ENCODE measurements around the gene AUNIP.

Gene AUNIP

DNA sequence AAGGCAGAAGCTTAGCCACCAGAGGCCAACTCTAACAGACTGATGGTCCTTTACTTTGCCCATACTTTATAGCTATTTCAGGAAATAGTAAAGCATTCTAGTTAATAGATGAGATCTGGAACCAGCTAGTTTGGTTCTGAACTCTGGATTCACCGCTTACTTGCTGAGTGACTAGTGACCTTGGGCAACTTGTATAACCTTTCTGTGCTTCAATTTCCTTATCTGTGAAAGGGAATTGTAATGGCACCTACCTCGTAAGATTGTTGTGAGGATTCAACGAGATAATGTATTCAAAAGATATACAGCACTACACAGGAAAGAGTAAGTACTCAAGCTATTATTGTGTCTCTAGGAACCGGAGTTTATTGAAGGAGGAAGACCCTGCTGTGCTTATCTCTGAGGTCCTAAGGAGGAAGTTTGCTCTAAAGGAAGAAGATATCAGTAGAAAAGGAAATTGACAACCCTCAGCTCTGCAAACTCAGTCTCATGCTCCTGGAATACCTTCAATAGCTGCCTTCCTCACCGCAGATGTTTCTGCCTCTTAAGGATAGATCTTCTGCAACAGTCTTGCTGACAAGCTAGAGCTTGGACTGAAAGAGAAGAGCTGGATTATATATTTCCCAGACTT lies 27.6 kb downstream of the AUNIP start:
- Mint-ChIP-seq H3K27ac (no peak overlapping the region), H3K36me3 (peaks cover 10% of the 10 kb centered on the region), H3K4me1 (peaks cover 19% of the 10 kb centered on the region), H3K9me3 (no peaks in the 10 kb centered on the region), H3K4me3 (no peak overlapping the region), H3K27me3 (no peaks in the 10 kb centered on the region)

DNA sequence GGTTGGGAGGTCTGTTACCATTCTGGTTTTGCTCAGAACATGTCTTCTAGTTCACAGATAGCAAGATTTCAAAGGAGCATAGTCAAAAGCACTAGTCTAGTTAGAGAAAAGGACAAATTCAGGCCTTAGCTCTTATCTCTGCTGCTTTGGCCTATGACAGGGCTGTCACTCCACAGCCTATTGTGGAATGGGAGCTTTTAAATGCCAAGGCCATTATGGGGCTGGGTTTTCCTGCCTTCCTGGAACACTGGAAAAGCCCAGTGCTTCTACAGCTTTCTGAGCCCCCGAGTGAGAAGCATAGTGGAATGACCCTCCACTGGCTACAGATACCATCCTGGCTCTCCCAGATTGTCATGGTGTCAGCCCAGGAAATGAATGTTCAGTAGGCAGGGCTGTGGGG lies 30.2 kb downstream of the AUNIP start:
- Mint-ChIP-seq H3K9me3 (no peaks in the 10 kb centered on the region), H3K27me3 (no peaks in the 10 kb centered on the region), H3K36me3 (peaks cover 13% of the 10 kb centered on the region), H3K27ac (no peak overlapping the region), H3K4me3 (no peak overlapping the region), H3K4me1 (peaks cover 19% of the 10 kb centered on the region)

DNA sequence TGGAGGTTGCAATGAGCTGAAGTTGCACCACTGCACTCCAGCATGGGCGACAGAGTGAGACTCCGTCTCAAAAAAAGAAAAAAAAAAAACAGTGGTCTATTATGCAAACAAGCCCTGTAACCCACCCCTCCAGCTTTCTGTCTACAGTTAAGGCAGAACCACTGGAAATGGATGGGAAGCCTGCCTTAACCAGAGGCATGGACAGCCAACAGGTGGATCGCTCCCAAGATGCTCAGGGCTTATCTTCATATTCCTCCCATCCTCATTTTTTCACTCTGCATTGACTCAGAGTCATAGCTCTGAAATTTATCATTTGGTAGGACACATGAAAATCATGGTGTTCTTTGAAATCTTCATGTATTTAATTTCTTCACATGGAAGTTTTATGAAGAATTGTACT lies 30.8 kb downstream of the AUNIP start:
- no peak overlapping the region for H3K27ac Mint-ChIP-seq
- H3K36me3 Mint-ChIP-seq, result peaks cover 13% of the 10 kb centered on the region
- no peak overlapping the region for H3K4me3 Mint-ChIP-seq
- H3K27me3 Mint-ChIP-seq, result no peaks in the 10 kb centered on the region
- peaks cover 19% of the 10 kb centered on the region for H3K4me1 Mint-ChIP-seq
- H3K9me3 Mint-ChIP-seq, result no peaks in the 10 kb centered on the region

DNA sequence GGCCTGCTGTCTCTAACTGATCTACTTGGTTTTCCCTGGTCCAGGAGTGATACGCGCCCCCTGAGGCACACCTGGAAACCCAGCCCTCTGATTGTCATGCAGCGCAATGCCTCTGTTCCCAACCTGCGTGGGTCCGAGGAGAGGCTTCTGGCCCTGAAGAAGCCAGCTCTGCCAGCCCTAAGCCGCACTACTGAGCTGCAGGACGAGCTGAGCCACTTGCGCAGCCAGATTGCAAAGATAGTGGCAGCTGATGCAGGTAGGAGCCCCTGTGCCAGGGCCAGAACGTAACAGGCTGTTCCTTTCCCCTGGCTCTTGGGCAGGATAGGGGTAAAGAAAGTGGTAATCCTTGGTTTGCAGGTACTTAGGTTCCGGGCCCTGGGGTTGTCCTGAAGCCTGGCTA lies 32.7 kb downstream of the AUNIP start:
- H3K27me3 Mint-ChIP-seq, result no peaks in the 10 kb centered on the region
- no peak overlapping the region for H3K27ac Mint-ChIP-seq
- peaks cover 17% of the 10 kb centered on the region for H3K4me1 Mint-ChIP-seq
- peaks cover 13% of the 10 kb centered on the region for H3K36me3 Mint-ChIP-seq
- H3K4me3 Mint-ChIP-seq, result no peak overlapping the region
- H3K9me3 Mint-ChIP-seq, result no peaks in the 10 kb centered on the region

DNA sequence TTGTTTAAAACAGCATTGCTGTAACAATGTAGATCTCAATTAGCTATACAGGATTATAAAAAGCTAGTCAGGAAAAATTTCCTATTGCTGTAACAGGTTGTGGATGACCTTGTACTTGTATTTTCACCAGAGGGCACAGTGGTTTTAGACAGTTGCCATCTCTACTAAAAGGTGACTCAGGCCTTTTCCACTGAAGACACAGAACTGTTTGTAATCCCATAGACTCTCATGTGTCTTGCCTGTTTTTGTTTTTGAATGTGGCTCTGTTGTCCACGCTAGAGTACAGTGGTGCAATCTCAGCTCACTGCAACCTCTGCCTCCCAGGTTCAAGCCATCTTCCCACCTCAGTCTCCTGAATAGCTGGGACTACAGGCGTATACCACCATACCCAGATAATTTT lies 33.7 kb downstream of the AUNIP start:
- Mint-ChIP-seq H3K36me3 (peaks cover 13% of the 10 kb centered on the region), H3K27me3 (no peaks in the 10 kb centered on the region), H3K4me1 (peaks cover 18% of the 10 kb centered on the region), H3K4me3 (no peak overlapping the region), H3K27ac (no peak overlapping the region), H3K9me3 (no peaks in the 10 kb centered on the region)

DNA sequence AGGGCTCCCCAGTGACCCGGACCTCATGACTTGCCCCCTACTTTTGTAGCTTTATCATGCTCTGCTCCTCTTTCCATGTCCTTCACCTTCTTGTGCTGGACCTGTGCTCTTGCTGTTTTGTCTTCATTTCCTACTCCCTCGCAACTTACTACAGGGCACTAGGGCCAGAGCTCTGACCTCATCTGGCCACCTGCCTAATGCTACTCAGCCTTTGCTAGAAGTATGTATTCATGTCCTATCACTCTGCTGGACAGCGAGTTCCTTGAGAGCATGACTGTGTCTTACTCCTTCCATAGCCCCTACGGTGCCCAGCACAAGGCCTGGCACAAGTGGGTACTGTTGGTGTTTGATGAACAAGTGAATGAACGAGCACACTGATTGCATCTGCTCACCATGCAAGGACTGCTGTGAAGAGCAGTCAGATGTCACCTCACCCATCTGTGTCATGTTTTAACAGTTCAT lies 37.6 kb downstream of the AUNIP start:
- Mint-ChIP-seq H3K4me3 (peak overlapping the region; percentile 92), H3K27ac (peak overlapping the region; percentile 89), H3K36me3 (peaks cover 6% of the 10 kb centered on the region), H3K4me1 (peaks cover 44% of the 10 kb centered on the region), H3K27me3 (no peaks in the 10 kb centered on the region), H3K9me3 (no peaks in the 10 kb centered on the region)

DNA sequence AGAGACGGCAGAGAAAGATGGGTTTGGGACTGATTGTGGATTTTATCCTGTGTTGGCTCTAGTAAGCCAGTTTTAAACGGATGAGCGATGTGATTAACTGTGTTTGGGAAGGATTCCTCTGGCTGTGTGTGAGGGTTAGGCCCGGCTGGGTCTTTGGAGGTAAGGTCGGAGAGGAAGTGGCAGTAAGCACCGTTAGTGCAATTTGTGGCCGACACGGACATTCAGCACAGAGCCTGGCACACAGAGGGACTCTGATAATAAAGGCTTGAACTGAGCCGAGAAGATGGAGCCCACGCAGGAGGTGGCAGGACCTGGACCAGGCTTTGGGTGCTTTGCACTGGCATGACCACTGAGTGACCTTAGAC lies 38.2 kb downstream of the AUNIP start:
- Mint-ChIP-seq H3K9me3 (no peaks in the 10 kb centered on the region), H3K4me3 (peak overlapping the region; percentile 92), H3K27ac (peak overlapping the region; percentile 90), H3K27me3 (no peaks in the 10 kb centered on the region), H3K4me1 (peaks cover 44% of the 10 kb centered on the region), H3K36me3 (peaks cover 4% of the 10 kb centered on the region)

DNA sequence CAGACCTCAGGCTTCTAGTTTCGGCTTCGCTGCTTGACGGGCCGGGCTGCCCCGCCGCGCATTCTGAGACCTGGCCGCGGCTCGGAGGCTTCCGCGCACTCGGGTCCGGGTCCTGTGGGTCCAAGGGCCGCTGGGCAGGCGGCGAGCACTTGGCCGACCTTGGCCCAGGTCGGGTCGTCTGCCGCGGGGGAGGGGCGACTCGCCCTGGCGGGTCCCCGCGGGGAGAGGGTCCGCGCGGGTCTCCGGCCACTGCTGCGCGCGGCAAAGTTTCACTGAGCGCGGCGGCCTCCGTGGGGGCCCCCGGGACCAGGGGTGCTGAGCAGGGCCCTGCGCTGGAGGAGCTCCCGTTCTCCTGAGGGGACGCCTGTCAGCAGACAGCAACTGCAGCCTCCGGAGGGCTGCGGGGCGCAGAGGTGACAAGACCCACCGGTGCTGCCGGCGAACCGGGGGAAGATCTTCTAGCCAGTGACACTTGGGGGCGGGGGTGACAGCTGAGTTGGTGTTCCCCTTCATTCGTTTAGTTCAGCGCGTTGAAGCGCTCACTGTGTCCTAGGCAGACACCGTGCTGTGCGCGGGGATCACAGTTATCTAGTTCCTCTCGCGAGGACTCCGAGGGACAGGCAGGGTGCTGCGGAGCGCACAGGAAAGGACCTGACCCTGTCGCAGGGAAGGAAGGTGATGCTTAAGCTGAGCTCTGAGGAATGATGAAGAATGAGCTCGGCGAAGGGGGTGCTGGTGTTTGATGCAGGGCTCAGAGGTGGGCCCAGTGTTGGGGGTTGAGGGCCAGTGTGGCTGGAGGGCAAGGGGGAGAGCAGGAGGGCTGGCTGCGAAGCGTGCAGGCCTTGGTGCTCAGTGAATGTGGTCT lies 38.8 kb downstream of the AUNIP start:
- H3K27ac Mint-ChIP-seq, result peak overlapping the region; percentile 90
- peaks cover 2% of the 10 kb centered on the region for H3K36me3 Mint-ChIP-seq
- no peaks in the 10 kb centered on the region for H3K27me3 Mint-ChIP-seq
- H3K4me1 Mint-ChIP-seq, result peaks cover 44% of the 10 kb centered on the region
- no peaks in the 10 kb centered on the region for H3K9me3 Mint-ChIP-seq
- peak overlapping the region; percentile 97 for H3K4me3 Mint-ChIP-seq

DNA sequence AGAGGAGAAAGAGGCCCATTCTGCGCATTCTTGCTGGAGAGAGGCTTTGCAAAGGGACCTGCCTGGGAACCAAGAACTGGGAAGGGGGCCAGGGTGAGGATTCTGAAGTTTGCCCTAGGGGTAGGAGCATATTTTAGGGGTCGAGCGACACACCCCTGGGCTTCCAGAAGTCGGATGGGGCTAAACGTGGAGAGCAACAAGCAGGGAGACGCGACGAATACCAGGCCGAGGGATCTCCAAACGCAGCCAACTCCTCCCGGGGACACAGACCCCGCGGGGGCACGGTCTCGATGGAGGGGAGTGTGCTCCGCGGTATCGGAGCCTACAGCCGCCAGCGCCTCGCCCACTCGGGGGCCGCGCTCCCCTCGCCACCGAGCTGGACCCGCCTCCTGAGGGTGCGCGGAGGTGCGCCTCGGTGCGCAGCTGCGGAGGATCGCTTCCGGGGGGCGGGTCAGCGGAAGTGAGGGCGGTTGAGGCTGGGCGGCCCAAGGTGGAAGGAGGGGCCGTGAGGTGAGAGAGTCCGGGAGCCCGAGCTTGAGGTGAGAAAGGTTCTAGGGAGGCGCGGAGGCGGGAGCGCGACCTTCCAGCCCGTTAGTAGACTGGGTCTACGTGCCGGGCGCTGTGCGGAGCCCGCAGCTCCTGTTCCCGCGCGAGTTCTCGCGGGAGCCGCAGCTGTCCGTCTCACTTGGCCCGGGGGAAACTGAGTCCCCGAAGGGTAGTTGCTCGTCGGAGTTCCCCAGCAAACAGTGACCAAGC lies 39.6 kb downstream of the AUNIP start, which contains the start of gene MTFR1L:
MTFR1L (plus strand) TSS at position 464 of the 756 bp plus-strand sequence. CDS start 3,151 bp downstream, outside the sequence.
- Mint-ChIP-seq H3K27ac (peak within 1 kb of the TSS; percentile 97), H3K27me3 (no peaks in the 10 kb centered on the region), H3K4me3 (peak within 1 kb of the TSS; percentile 97), H3K36me3 (peaks cover 2% of the 10 kb centered on the region), H3K9me3 (no peaks in the 10 kb centered on the region), H3K4me1 (peaks cover 44% of the 10 kb centered on the region)

DNA sequence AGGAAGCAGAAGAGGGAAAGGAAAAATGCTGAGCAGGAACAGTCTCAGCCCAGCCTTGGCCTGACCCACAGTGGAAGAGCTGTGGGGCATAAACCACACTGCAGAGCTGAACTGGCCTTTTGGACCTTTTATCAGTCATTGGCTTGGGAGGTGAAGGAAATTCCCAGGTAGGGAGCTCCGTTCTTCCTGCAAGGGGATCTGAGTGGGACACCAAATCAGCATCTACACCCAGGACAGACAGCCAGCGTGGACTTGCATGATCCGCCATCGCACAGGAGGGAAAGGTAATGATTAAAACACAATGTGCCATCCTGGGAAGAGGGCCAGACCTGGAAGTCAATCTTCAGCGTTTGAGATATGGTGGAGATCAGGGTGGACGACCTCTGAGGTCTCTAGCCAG lies 40.7 kb downstream of the AUNIP start:
- Mint-ChIP-seq H3K27me3 (no peaks in the 10 kb centered on the region), H3K9me3 (no peaks in the 10 kb centered on the region), H3K4me3 (peak overlapping the region; percentile 97), H3K4me1 (peaks cover 44% of the 10 kb centered on the region), H3K27ac (peak overlapping the region; percentile 97), H3K36me3 (peaks cover 2% of the 10 kb centered on the region)

DNA sequence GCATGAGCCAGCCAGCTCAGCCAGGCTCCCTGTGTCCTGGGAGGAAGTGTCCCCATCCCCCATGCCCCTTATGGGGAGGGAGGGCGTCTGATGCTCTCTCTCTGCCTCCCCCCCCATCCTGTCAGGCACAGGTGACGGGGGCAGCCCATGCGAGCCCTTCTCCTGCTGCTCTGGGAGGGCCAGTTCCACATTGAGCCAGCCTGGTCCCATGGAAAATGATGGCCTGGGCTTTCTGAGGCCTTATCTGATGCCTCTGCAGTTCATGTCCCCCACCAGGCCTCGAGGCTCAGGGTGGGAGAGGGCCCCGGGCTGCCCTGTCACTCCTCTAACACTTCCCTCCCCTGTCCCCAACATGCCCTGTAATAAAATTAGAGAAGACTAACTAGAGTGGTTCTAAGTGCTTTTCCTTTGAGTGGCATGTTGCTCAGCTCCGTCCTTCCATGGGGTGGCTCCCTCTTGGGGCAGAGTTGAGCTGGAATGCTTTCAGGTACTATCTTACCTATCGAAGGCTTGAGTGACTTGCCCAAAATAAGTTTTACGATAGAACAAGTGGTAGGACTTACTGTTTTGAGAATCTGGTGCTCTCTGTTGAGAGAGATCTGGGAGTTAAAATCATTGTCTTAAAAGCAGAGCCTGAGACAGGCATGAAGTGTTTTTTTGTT lies 41.3 kb downstream of the AUNIP start:
- H3K27ac Mint-ChIP-seq, result peak overlapping the region; percentile 97
- H3K4me3 Mint-ChIP-seq, result peak overlapping the region; percentile 97
- no peaks in the 10 kb centered on the region for H3K9me3 Mint-ChIP-seq
- no peaks in the 10 kb centered on the region for H3K27me3 Mint-ChIP-seq
- peaks cover 2% of the 10 kb centered on the region for H3K36me3 Mint-ChIP-seq
- H3K4me1 Mint-ChIP-seq, result peaks cover 44% of the 10 kb centered on the region

DNA sequence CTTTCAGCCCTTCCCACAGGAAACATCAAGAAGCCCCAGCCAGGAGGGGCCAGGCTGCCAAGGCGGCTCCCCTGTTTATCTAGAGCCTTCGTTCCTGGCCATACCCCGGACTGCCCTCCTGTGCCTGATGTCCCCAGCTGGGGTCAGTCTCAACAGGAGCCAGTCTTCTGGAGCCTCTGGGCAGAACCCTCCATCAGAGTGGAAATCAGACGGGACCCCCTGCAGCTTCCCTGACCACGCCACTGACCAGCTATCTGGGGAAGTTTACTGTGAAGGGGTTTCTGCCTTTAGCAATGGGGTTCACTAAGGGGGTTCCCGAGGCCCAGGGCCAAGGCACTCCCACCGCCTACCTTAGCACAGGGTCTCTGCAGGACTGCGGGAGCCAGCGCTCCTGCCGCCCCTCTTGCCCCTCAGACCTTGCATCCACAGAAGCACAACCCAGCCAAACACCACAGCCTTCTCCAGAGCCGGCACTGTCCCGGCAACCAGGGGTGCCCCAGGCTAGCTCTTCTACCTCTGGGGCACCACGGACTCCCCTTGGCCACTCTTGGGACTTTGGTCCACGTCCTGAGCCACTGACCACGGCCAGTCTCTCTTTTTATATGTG lies 43.0 kb downstream of the AUNIP start:
- H3K9me3 Mint-ChIP-seq, result no peaks in the 10 kb centered on the region

DNA sequence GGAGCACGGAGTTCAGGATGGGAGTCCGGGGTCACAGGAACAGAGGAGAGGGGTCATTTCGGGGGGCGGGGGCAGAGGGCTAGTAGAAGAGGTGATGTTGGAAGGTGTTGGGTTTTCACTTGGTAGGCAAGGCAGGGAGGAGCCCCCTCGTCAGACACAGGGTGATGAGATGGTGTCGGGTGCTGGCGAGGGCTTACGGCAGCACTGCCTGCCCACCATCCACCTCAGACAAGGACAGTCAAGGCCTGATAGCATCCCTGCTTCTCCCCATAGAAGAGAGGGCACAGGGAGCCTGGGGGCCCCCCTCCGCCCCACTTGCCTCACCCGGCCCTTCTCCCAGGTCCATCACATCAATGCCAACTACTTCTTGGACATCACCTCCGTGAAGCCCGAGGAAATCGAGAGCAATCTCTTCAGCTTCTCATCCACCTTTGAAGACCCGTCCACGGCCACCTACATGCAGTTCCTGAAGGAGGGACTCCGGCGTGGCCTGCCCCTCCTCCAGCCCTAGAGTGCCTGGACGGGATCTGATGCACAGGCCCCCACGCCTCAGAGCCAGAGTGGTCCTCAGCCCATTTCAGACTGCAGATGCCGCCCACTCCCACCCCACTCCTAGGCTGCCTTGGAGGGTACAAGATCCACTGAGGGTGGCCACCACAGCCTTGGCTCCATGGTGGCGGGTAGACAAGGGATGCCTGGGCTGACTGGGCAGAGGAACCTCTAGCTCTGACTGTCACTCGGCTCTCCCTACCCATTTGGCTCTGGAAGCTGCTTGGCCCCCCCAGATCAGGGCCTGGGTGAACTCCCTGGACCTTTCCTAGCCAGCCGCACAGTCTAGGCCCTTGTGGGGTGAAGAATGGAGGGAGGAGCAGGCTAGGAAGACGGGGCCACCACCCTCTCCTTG lies 43.8 kb downstream of the AUNIP start:
- no peaks in the 10 kb centered on the region for H3K27me3 Mint-ChIP-seq
- H3K36me3 Mint-ChIP-seq, result no peaks in the 10 kb centered on the region
- no peaks in the 10 kb centered on the region for H3K9me3 Mint-ChIP-seq
- H3K27ac Mint-ChIP-seq, result peak overlapping the region; percentile 23
- no peak overlapping the region for H3K4me3 Mint-ChIP-seq
- H3K4me1 Mint-ChIP-seq, result peaks cover 24% of the 10 kb centered on the region

More for the DNA sequence above, 43.0 kb downstream of the AUNIP start:
- Mint-ChIP-seq H3K27me3 (no peaks in the 10 kb centered on the region), H3K36me3 (peaks cover 2% of the 10 kb centered on the region), H3K27ac (no peak overlapping the region), H3K4me1 (peaks cover 32% of the 10 kb centered on the region), H3K4me3 (no peak overlapping the region)

DNA sequence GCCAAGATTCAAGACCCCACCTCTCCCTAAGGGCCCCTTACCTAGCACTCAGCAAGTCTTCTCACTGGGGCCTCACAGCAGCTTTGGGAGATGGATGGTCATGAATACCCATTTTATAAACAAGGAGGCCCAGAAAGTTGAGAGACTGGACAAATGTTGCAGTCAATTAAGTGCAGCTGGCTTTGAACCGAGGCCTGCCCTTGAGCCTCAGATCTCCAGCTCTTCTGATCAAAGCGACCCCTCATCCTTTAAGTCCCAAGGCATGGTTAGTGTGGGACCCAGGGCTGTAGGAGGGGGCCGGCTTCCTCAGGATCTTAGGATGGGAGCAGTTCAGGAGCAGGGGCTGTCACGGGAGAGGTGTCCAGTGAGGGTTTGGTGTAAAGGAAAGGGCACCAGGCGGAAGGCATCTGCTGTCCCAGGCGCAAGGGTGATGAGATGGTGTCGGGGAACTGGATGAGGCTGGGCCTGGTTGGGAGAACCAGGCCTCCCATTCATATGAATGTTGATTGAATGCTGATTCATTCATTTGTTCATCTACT lies 44.6 kb downstream of the AUNIP start:
- H3K27ac Mint-ChIP-seq, result no peak overlapping the region

More for the DNA sequence above, 44.6 kb downstream of the AUNIP start:
- H3K9me3 Mint-ChIP-seq, result no peaks in the 10 kb centered on the region
- H3K27me3 Mint-ChIP-seq, result no peaks in the 10 kb centered on the region
- no peaks in the 10 kb centered on the region for H3K36me3 Mint-ChIP-seq
- peaks cover 24% of the 10 kb centered on the region for H3K4me1 Mint-ChIP-seq
- H3K4me3 Mint-ChIP-seq, result no peak overlapping the region

Measured in activated naive CD4-positive, alpha-beta T cell treated with anti-CD3 and anti-CD28 coated beads, Interleukin-2, amount 50 U/mL, for 24 hours (primary cell).